ENCODE results near the gene CPXM2. TPM values are rescaled to one million over a fixed set of nuclear protein-coding genes. Genes with fewer than 3 reads are reported as not detected.

CPXM2 gene
- polyA plus RNA-seq, 3 donors from 2014 or later, result not detected

Other genes starting within 250 kb of the CPXM2 start
- gene GPR26, start 225.5 kb downstream of the CPXM2 start, polyA plus RNA-seq, result not detected
- under 1 TPM; 0.07 to 0.20 (median 0.08) TPM for gene CHST15, start 201.8 kb upstream of the CPXM2 start, polyA plus RNA-seq